H1 (cell line): ENCODE data around the gene BRD1. TPM values are rescaled to one million over a fixed set of nuclear protein-coding genes. Genes with fewer than 3 reads are reported as not detected.

Experiments
- ATF3 ChIP-seq: IDR thresholded peaks from 2 replicates; pipeline ENCODE4 v1.6.1; 2011; ENCODE audit warnings: low read depth, mild to moderate bottlenecking, low read length; ENCODE audit not compliant: insufficient read depth
- polyA plus RNA-seq, 7 experiments: library from polyadenylated mRNA; depleted of rRNA in 3 of 7; stranded (reverse) in 5 of 7; unstranded in 2 of 7; fragments of >200 nt in 5 of 7; fragments of 200-250 nt in 2 of 7; gene quantifications; 1 replicate in 5 of 7; 2 replicates in 1 of 7; 4 replicates in 1 of 7; pipeline versions ENCODE4 v1.2.1 to v1.2.3, GENCODE V29; 2011 to 2013; ENCODE audit warnings: missing spikeins in 2 of 7, mixed read lengths in 2 of 7
- total RNA-seq: library from RNA; stranded (reverse); fragmentation: NEBNext Ultra II Directional; extraction: Animal tissue kit (Norgen Biotek cat#: 25700); gene quantifications from 2 replicates; pipeline ENCODE4 v1.2.1, GENCODE V29; 2021

BRD1 gene
- total and polyA plus RNA-seq, 2 of the 8 experiments (the other 6 are each of a cell fraction or from before 2014, with no cell fraction given): 6.8 to 34.0 TPM

- no peak for TF ChIP-seq ATF3
These were observed 62.4 kb downstream of the BRD1 start (continued) for GRCh38 chr22:49765091-49765771.
